ENCODE data around the gene MRPL40. TPM values are rescaled to one million over a fixed set of nuclear protein-coding genes. Genes with fewer than 3 reads are reported as not detected.
A peak's percentile ranks its signal among the peaks of the same experiment; 100 is the strongest.

The MRPL40 gene
- total RNA-seq, 4 donors from 2014 or later = 37.5 to 69.3 (median 48.7) TPM

- Histone ChIP-seq H3K27ac (no peak overlapping the region), H3K4me3 (replicated peaks in 1 of 3) (no peak overlapping the region), H3K9me3 (no peaks in the 10 kb centered on the region), H3K27me3 (no peaks in the 10 kb centered on the region), H3K4me1 (no peaks in the 10 kb centered on the region), H3K36me3 (peaks cover 95 to 97% of the 10 kb centered on the region in 2 donors)
- WGBS, 2 donors = 93 to 96% methylated on average over 7 of the region's 7 CpGs
- intact Hi-C loops (cut with DNase I) = no loop called here
- DNase-seq = no peak
- TF ChIP-seq CTCF (IDR thresholded peaks at IDR 0.05) (no peak), POLR2A (IDR thresholded peaks at IDR 0.05) (no peak)
Observed at GRCh38 chr22:19387575-19387974, 44.8 kb upstream of the MRPL40 start.

- TF ChIP-seq CTCF (IDR thresholded peaks at IDR 0.05) (no peak), POLR2A (IDR thresholded peaks at IDR 0.05) (no peak)
- DNase-seq = peak; percentile 17 to 21
- Histone ChIP-seq H3K4me1 (no peaks in the 10 kb centered on the region), H3K27me3 (no peaks in the 10 kb centered on the region), H3K9me3 (no peaks in the 10 kb centered on the region), H3K4me3 (replicated peaks in 1 of 3) (no peak overlapping the region), H3K36me3 (peaks cover 93 to 98% of the 10 kb centered on the region in 2 donors), H3K27ac (no peak overlapping the region)
- WGBS, 2 donors = 58 to 65% methylated on average over 5 of the region's 5 CpGs
- intact Hi-C loops (cut with DNase I) = loop anchor here (10.0 kb wide), 1 partner anchor 51 kb away; the partner anchor contains the start of gene C22orf39
Observed at GRCh38 chr22:19393704-19394103, 38.6 kb upstream of the MRPL40 start.

- intact Hi-C loops (cut with DNase I) = loop anchor here (10.0 kb wide), 1 partner anchor 50 kb away; the partner anchor contains the start of gene C22orf39
- H3K9me3 ChIP-seq = no peaks in the 10 kb centered on the region
- peaks cover 93% of the 10 kb centered on the region in 2 donors for H3K36me3 ChIP-seq
- 96 to 97% methylated on average over 7 to 8 of the region's 8 CpGs for WGBS, 2 donors
- DNase-seq = no peak
- no peak overlapping the region for H3K27ac ChIP-seq
- no peaks in the 10 kb centered on the region for H3K4me1 ChIP-seq
- no peak overlapping the region for H3K4me3 ChIP-seq (replicated peaks in 1 of 3)
- no peaks in the 10 kb centered on the region for H3K27me3 ChIP-seq
- TF ChIP-seq POLR2A (IDR thresholded peaks at IDR 0.05) (no peak), CTCF (IDR thresholded peaks at IDR 0.05) (no peak)
Observed at GRCh38 chr22:19394274-19395050, 37.9 kb upstream of the MRPL40 start.

GRCh38 chr22:19395276-19395675 lies 37.1 kb upstream of the MRPL40 start:
- H3K36me3 ChIP-seq = peaks cover 88 to 90% of the 10 kb centered on the region in 2 donors
- TF ChIP-seq CTCF (IDR thresholded peaks at IDR 0.05) = no peak
- TF ChIP-seq POLR2A (IDR thresholded peaks at IDR 0.05) = no peak
- WGBS, 2 donors = 98 to 100% methylated on average over 4 of the region's 4 CpGs

GRCh38 chr22:19396561-19396933 lies 35.8 kb upstream of the MRPL40 start:
- no peaks in the 10 kb centered on the region for H3K4me1 ChIP-seq
- H3K27me3 ChIP-seq = no peaks in the 10 kb centered on the region
- DNase-seq = no peak
- H3K27ac ChIP-seq = no peak overlapping the region
- H3K4me3 ChIP-seq (replicated peaks in 1 of 3) = no peak overlapping the region
- H3K9me3 ChIP-seq = no peaks in the 10 kb centered on the region
- intact Hi-C loops (cut with DNase I) = loop anchor here (10.0 kb wide), 1 partner anchor 48 kb away; the partner anchor contains the start of gene C22orf39
- TF ChIP-seq POLR2A (IDR thresholded peaks at IDR 0.05) = no peak
- TF ChIP-seq CTCF (IDR thresholded peaks at IDR 0.05) = no peak
- peaks cover 82 to 88% of the 10 kb centered on the region in 2 donors for H3K36me3 ChIP-seq
- 80 to 87% methylated on average over 6 of the region's 6 CpGs for WGBS, 2 donors

More at GRCh38 chr22:19395276-19395675, 37.1 kb upstream of the MRPL40 start:
- Histone ChIP-seq H3K9me3 (no peaks in the 10 kb centered on the region), H3K27ac (no peak overlapping the region), H3K4me3 (replicated peaks in 1 of 3) (no peak overlapping the region), H3K27me3 (no peaks in the 10 kb centered on the region), H3K4me1 (no peaks in the 10 kb centered on the region)
- intact Hi-C loops (cut with DNase I) = loop anchor here (10.0 kb wide), 1 partner anchor 50 kb away; the partner anchor contains the start of gene C22orf39
- no peak for DNase-seq

Data from thyroid gland (tissue), 4 donors.